Activated T-helper 2 cell treated with anti-CD3 and anti-CD28 coated beads, Interferon-gamma antibody, Interleukin-2, Interleukin-4, amounts not matched to agents 10 μg/mL and 5 μg/mL and 100 μg/mL, durations not matched to agents 14 hours and 24 hours and 36 hours (primary cell): ENCODE data around the gene ZNF433. TPM values are rescaled to one million over a fixed set of nuclear protein-coding genes. Genes with fewer than 3 reads are reported as not detected.

Source experiments
- DNase-seq: peaks from one replicate; pipeline ENCODE4 v3.0.0; 2021; ENCODE audit warnings: low spot score
- H3K27ac Mint-ChIP-seq: one replicate; pipeline ENCODE4 v1.8.0; 2021; ENCODE audit warnings: mixed read lengths
- H3K27me3 Mint-ChIP-seq: one replicate; pipeline ENCODE4 v1.8.0; 2021; ENCODE audit warnings: low read depth, mixed read lengths
- H3K36me3 Mint-ChIP-seq: one replicate; pipeline ENCODE4 v1.8.0; 2021; ENCODE audit warnings: low read depth, mixed read lengths
- H3K4me1 Mint-ChIP-seq: one replicate; pipeline ENCODE4 v1.8.0; 2021; ENCODE audit warnings: low read depth, mixed read lengths
- H3K4me3 Mint-ChIP-seq: one replicate; pipeline ENCODE4 v1.8.0; 2021; ENCODE audit warnings: low read depth, mild to moderate bottlenecking, moderate library complexity, mixed read lengths
- H3K9me3 Mint-ChIP-seq: one replicate; pipeline ENCODE4 v1.8.0; 2021; ENCODE audit warnings: mixed read lengths
- intact Hi-C: fragments of 100-400 bp; cut with micrococcal nuclease; formaldehyde crosslinking; loops from one replicate; pipeline ENCODE4 v1.15.1; 2023
- total RNA-seq: library from RNA; stranded (reverse); gene quantifications from 2 replicates; pipeline ENCODE4 v1.2.3, GENCODE V29; 2022

The ZNF433 gene
- total RNA-seq, 1 donor from 2014 or later = 0.55 TPM

DNA sequence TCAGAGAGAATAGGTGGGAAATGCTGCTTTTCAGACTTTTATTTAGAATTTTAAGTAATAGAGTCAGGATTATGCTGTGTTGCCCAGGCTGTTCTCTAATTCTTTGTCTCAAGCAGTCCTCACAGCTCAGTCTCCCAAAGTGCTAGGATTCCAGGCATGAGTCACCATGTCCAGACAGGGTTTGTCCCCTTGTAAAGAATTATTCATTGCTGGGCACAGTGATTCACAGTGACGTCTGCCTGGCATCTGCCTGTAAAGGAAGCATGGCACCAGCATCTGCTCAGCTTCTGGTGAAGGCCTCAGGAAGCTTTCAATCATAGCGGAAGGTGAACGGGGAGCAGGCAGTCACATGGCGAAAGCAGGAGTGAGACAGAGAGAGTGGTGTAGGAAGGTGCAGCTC is 53.0 kb downstream of the ZNF433 start:
- DNase-seq = no peak
- no peaks in the 10 kb centered on the region for H3K27me3 Mint-ChIP-seq
- peaks cover 24% of the 10 kb centered on the region for H3K36me3 Mint-ChIP-seq
- peaks cover 2% of the 10 kb centered on the region for H3K4me1 Mint-ChIP-seq
- intact Hi-C loops = no loop called here
- H3K9me3 Mint-ChIP-seq = peaks cover 65% of the 10 kb centered on the region
- no peak overlapping the region for H3K4me3 Mint-ChIP-seq
- no peak overlapping the region for H3K27ac Mint-ChIP-seq

DNA sequence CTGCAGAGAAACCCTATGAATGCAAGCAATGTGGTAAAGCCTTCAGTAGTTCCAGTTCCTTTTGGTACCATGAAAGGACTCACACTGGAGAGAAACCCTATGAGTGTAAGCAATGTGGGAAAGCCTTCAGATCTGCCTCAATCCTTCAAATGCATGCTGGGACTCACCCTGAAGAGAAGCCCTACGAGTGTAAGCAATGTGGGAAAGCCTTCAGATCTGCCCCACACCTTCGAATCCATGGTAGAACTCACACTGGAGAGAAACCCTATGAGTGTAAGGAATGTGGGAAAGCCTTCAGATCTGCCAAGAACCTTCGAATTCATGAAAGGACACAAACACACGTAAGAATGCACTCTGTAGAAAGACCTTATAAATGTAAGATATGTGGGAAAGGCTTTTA is 56.0 kb downstream of the ZNF433 start:
- H3K4me3 Mint-ChIP-seq = no peak overlapping the region
- H3K4me1 Mint-ChIP-seq = no peaks in the 10 kb centered on the region
- no peak overlapping the region for H3K27ac Mint-ChIP-seq
- peaks cover 46% of the 10 kb centered on the region for H3K36me3 Mint-ChIP-seq
- DNase-seq = no peak
- peaks cover 79% of the 10 kb centered on the region for H3K9me3 Mint-ChIP-seq
- no peaks in the 10 kb centered on the region for H3K27me3 Mint-ChIP-seq
- intact Hi-C loops = no loop called here

DNA sequence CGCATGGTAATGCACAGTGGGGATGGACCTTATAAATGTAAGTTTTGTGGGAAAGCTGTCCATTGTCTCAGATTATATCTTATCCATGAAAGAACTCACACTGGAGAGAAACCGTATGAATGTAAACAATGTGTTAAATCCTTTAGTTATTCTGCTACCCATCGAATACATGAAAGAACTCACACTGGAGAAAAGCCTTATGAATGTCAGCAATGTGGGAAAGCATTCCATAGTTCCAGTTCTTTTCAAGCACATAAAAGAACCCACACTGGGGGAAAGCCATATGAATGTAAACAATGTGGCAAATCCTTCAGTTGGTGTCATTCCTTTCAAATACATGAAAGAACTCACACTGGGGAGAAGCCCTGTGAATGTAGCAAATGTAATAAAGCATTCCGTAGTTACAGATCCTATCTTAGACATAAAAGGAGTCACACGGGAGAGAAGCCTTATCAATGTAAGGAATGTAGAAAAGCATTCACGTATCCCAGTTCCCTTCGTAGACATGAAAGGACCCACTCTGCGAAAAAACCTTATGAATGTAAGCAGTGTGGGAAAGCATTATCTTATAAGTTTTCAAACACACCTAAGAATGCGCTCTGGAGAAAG is 56.9 kb downstream of the ZNF433 start:
- Mint-ChIP-seq H3K9me3 (peaks cover 86% of the 10 kb centered on the region), H3K4me1 (no peaks in the 10 kb centered on the region), H3K27ac (no peak overlapping the region), H3K36me3 (peaks cover 46% of the 10 kb centered on the region), H3K27me3 (no peaks in the 10 kb centered on the region), H3K4me3 (no peak overlapping the region)
- intact Hi-C loops = no loop called here
- DNase-seq = no peak

DNA sequence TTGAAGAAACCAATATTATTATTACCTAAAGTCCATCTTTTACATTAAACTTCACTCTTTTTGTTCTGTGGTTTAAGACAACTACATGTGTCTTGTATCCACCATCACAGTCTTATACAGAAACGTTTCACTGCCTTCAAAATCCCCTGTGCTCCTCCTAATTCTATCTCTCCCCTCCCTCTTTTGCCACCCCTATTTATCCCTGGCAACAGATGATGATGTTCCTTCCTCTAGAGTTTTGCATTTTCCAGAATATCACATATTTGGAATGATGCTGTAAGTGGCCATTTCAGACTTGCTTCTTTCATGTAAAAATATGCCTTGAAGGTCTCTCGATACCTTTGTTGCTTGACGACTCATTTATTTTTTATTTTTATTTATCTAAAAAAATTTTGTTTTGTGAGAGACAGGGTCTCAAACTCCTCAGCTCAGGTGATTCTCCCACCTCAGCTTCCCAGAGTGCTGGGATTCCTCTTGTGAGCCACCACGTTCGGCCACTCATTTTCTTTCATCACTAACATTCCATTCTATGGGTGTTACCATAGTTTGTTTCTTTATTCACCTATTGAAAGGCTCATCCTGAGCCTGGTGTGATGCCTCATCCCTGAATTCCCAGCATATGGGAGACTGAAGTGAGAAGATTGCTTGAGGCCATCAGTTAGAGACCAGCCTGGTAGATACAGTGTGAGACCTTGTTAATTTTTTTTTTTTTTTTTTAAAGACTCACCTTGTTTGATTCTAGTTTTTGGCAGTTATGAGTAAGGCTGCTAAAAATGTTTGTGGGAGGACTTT is 62.3 kb downstream of the ZNF433 start:
- DNase-seq = no peak
- Mint-ChIP-seq H3K4me1 (no peaks in the 10 kb centered on the region), H3K27ac (no peak overlapping the region), H3K4me3 (no peak overlapping the region), H3K36me3 (peaks cover 32% of the 10 kb centered on the region), H3K27me3 (no peaks in the 10 kb centered on the region), H3K9me3 (peaks cover 65% of the 10 kb centered on the region)
- intact Hi-C loops = no loop called here

DNA sequence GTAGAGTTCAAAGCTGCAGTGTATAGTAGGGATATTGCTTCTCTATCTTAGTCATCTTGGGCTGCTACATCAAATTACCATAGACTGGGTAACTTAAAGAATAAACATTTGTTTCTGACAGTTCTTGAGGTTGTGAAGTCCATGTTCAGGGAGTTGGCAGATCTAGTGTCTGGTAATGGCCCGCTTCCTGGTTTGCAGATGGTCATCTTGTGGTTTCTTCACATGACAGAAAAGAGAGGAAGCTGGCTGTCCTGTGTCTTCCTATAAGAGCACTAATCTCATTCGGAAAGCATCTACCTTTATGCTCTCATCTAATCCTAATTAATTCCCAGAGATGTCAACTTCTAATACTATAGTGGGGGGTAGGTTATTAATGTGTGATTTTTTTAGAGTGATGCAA is 64.4 kb downstream of the ZNF433 start:
- H3K9me3 Mint-ChIP-seq = peaks cover 49% of the 10 kb centered on the region
- H3K27me3 Mint-ChIP-seq = no peaks in the 10 kb centered on the region
- DNase-seq = no peak
- no peak overlapping the region for H3K4me3 Mint-ChIP-seq
- intact Hi-C loops = no loop called here
- peaks cover 16% of the 10 kb centered on the region for H3K36me3 Mint-ChIP-seq
- H3K4me1 Mint-ChIP-seq = no peaks in the 10 kb centered on the region
- no peak overlapping the region for H3K27ac Mint-ChIP-seq

DNA sequence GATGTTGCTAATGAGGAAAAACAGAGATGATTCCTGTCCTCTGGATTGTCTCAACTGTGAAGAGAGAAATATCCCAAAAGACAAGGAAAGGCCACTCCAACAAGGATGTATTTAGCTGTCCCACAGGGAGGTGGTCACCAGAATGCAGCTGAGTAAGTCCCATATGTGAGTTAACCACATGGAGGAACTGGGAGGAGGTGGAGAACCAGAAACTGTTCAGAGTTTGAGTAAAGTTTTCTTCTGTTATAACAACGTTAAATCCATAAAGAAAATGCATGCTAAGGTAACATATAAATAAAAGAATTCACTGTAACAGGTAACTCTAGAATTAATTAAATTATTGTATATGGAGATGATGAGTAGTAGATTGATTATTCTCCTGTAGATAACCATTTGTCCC is 65.3 kb downstream of the ZNF433 start:
- Mint-ChIP-seq H3K9me3 (peaks cover 43% of the 10 kb centered on the region), H3K4me3 (no peak overlapping the region), H3K4me1 (peaks cover 5% of the 10 kb centered on the region), H3K36me3 (peaks cover 10% of the 10 kb centered on the region), H3K27me3 (no peaks in the 10 kb centered on the region), H3K27ac (no peak overlapping the region)
- DNase-seq = no peak
- intact Hi-C loops = no loop called here

DNA sequence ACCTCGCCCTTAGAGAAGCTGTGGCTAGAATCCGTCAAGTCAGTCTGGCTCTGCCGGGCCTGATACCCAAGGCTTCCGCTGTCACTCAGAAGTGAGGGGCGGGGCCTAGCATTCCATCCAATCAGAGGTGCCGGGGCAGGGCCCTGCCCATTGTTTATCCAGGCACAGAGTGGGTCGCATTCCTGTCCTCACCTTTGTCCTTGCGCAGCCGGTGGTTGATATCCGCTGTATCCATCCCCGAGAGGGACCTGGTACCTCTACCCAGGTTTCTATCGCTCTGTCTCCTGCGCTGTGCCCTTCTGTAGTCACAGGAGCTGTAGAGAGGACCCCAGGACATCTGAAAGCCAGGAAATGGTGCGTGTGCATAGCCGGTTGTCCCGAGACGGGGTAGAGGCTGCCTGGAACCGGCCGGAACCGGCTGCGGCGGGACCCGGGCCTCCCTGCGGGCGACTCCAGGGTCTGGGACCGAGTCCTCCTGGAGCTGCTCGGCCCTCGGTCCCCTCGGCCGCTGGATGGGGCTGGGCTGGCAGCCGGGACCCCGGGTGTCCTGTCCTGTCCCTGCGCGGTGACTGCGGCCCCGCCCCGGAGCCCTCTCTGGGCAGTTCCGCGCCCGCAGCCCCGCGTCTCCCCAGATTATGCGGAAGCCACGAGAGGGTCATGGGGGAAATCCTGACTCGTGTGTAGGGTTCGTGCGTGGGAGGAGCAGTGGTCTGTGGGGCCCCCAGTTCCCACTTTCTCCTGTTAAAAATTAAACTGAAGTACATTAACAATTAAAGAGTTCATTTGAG is 70.4 kb downstream of the ZNF433 start, which contains the start of gene ZNF763:
Gene ZNF763, plus strand, starts transcription at position 183 of the 788 bp plus-strand sequence. Its CDS starts 169 bp downstream, at position 352.
- DNase-seq = peak; percentile 80
- Mint-ChIP-seq H3K4me1 (peaks cover 17% of the 10 kb centered on the region), H3K4me3 (peak within 1 kb of the TSS; percentile 83), H3K27me3 (no peaks in the 10 kb centered on the region), H3K36me3 (peaks cover 4% of the 10 kb centered on the region), H3K9me3 (peaks cover 13% of the 10 kb centered on the region), H3K27ac (peak within 1 kb of the TSS; percentile 82)
- intact Hi-C loops = loop anchor here (1.0 to 10.0 kb wide), 3 partner anchors 22 to 90 kb away; partner anchors contain the start of genes ZNF700 and ZNF878

Other genes with a start within 250 kb of the ZNF433 start
- 0.67 and 0.82 TPM in 2 replicates for gene ZNF491, start 237.2 kb downstream of the ZNF433 start, total RNA-seq
- gene ZNF440, start 221.4 kb downstream of the ZNF433 start, total RNA-seq = 10.8 and 11.0 TPM in 2 replicates
- gene ZNF439, start 187.0 kb downstream of the ZNF433 start, total RNA-seq = 4.3 and 5.1 TPM in 2 replicates
- 1.1 and 1.6 TPM in 2 replicates for gene ZNF69, start 147.9 kb downstream of the ZNF433 start, total RNA-seq
- gene ZNF700, start 110.6 kb downstream of the ZNF433 start, total RNA-seq = 14.5 and 14.6 TPM in 2 replicates
- gene ZNF763, start 70.6 kb downstream of the ZNF433 start, total RNA-seq = 0.43 and 0.74 TPM in 2 replicates
- gene ZNF878, start 17.3 kb upstream of the ZNF433 start, total RNA-seq = 0.98 and 1.3 TPM in 2 replicates
- gene ZNF844, start 29.1 kb upstream of the ZNF433 start, total RNA-seq = 1.7 and 2.0 TPM in 2 replicates
- 4.1 and 4.3 TPM in 2 replicates for gene ZNF20, start 104.7 kb upstream of the ZNF433 start, total RNA-seq
- 3.1 and 4.1 TPM in 2 replicates for gene ZNF625, start 121.1 kb upstream of the ZNF433 start, total RNA-seq
- 7.7 and 9.7 TPM in 2 replicates for gene ZNF136, start 127.4 kb upstream of the ZNF433 start, total RNA-seq